HG03045 (cell line): ENCODE data around the gene SOWAHB.
"Not testable (repeated sequence)": the region's sequence is repeated elsewhere in the genome, so short reads cannot be mapped to it uniquely, and the experiment has no call there.

Experiments used
- ATAC-seq: cut with Tn5 transposase; IDR thresholded peaks from one replicate; pipeline ENCODE4 v1.9.1; 2021; ENCODE audit warnings: mild to moderate bottlenecking, moderate library complexity; ENCODE audit not compliant: unreplicated experiment

SOWAHB gene

DNA sequence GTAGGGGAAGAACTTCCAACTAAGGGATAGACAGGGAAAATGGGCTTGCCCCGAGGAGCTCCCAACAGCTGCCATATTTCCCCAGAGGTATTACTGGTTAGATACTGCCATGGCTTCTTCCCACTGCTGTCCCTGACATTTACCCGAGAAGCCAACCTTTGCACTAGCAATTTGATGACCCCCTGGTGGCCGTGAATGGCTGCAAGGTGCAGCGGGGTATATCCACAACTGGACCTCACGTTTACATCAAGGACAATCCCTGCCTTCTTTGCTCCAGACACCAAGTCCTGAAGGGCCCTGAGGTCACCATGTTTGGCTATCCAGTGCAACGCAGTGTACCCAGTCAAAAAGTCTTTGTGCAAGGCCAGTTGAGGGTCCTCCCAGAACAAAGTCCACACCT lies 2.3 kb downstream of the SOWAHB start:
- no peak for ATAC-seq

DNA sequence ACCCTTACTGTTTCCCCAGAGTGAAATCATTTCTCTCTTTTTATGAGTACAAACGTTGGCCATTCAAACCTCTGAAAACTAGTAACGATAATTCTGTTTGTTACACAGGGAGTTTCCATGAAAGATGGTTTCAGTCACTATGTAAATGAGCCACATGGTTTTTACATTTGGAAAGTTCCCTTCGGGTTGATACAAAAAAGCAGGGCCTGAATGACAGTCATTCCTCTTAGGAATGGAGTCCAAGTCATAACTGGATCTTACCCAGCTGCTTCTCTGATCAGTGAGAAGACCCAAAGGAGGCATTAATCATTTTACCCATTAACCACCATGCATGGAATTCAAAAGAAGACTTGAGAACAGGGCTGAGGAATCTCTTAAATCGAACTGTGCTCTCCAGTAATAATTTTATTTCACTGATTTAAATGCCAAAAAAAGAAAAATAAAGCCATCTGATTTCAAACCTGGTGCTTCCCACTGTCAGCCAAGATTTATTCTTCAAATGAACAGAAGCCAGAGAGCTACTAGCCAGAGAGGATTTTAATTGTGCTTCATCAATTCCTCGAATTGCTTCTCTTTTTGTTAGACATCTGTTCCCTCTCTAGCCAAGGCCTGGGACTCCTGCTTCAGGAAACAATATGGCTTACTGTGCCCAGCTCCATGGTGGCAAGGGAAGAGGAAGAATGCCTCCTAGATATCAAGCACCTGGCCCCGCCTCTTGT lies 3.2 kb downstream of the SOWAHB start:
- no peak for ATAC-seq

DNA sequence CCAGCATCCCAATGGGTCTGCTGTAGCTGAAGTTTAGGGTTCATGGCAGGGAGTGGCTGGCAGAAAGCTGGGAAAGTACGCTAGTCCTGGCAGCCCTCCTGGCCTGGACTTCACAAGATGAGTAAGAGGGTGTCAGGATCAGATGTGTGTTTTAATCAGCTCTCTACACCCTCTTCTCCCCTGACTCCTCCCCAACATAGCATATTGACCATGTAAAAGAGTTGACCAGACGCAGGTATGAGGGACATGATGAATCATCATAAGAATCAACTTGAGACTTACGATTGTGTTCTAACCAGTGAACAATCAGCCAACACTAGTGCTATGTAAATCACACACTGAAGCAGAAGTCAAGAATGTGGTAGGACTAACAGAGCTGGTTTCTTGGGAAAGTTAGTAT lies 5.3 kb downstream of the SOWAHB start:
- no peak for ATAC-seq

DNA sequence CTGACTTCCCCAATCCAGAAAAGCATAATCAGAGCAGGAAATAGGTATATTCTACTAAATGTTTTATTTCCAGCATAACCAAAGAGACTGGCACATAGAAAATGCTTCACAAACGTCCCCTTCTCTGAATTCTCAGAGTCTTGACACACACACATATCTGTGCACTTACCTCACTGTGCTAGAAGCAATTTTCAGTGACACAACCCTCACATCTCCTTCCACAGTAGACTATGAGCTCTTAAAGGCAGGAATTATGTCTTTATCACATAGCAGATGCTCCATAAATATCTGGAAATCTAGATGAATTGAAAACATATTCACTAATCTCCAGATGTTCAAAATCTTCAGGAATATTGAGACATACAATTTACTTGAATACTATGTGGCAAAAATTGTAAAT lies 5.9 kb downstream of the SOWAHB start:
- no peak for ATAC-seq

DNA sequence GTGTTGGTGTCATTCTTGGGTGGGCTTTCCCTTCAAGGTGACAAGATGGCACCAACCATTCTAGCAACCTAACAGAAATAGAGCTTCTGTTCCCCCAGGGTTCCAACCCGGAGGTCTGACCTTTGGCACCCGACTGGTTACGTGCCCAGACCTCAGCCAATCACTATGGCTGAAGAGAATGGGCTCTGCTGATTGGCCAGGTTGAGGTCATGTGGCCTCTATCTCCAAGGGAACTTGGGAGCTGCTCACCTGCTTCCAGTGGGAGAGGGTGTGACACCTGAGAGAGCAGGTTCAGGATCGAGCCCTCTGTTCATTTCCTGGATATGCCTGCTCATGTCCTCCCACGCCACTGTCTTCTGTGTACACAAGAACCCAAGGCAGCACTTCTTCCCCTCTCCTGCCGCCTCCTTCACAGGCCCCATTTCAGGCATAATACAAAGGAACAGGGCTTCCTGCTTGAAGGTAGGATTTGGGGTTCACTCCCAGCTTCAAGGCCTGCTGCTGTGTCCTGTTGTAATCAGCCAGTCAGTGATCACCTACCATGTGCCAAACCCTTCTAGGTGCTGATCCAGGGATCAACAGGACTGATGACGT lies 11.0 kb downstream of the SOWAHB start:
- ATAC-seq, result no peak

DNA sequence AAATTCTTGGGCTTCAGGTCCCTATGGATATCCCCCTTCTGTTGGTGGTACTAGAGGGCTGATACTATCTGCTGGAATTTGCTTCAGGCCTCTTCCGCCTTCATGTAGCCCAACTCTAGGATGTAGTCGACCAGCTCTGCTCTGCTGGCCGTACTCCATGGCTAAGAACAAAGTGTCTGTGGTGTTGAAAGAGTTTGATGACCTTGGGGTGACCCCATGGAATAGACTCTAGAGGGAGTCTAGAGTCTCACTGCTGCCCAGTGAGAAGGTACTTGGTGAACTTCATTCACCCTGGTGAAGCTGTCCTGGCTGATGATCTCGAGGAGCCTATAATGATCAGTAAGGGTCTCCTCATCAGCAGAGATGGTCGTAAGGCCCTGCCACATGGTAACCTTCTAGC lies 11.7 kb downstream of the SOWAHB start:
- ATAC-seq, result no peak

DNA sequence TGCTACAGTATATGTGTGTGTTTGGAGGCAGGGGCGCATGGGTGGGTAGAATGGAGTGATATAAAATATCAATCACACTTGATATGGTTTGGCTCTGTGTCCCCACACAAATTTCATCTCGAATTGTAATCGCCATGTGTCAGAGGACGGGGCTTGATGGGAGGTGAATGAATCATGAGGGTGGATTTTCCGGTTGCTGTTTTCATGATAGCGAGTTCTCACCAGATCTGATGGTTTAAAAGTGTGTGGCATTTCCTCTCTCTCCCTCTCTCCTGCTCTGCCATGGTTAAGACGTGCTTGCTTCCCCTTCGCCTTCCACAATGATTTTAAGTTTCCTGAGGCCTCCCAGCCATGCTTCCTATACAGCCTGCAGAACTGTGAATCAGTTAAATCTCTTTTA lies 14.8 kb downstream of the SOWAHB start:
- ATAC-seq, result no peak

DNA sequence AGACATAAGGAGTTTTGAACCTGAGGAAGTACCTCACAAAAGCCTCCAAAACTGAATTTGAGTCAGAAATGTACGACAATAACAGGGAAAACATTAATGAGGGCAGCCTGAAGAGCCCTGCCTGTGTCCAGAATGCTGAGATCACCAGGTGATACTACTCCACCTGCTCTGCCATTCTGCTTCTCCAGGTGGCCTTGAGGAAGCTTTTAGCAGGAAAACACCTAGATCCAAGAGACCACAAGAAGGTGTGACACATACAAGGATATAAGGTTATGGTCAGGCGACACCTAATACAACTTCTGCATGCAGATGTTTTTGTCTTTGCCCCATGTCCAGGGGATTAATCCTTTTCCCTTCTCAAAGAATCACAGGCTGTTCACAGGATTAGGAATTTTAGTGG lies 15.3 kb downstream of the SOWAHB start:
- no peak for ATAC-seq

DNA sequence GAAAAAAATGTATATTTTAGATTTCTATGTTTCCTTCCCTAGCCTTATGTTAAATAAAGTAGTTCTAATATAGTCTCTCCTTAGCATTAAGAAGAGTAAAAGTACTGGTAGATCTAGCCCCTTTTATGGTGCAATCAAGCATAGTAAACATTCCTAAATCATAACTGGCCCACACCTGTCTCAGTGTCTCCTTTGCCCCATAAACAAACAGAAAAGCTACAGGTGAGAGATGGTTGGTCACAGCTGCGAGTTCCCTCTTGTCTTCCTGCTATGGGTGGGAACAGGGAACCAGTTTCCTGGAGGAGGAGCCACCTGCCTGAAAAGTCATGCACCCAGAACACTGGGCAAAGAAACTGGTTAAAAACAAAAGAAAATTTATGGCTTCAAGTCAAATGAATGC lies 16.6 kb downstream of the SOWAHB start:
- ATAC-seq, result no peak

DNA sequence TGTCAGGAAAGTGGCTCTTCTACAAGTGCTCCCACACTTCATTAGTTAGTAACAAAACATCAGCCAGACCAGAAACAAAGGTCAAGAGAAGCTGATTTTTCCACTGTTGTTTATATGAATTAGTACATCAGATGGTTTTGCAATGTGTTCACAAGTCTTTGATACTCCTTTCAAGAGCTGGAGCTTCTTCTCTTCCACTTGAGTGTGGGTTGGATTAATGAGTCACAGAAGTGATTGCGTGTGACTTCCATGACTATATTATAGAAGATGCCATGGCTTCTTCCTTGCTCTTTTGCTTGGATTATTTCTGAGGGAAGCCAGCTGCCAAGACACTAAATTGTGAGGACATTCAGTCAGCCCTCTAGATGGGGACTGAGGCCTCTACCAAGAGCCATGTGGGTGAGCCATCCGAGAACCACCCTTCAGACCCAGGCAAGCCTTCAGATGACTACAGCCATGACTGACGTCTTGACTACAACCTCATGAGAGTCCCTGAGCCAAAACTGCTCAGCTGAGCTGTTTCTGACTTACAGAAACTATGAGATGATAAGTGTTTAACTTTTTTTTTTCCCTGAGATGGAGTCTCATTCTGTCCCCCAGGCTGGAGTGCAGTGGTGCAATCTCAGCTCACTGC lies 18.1 kb downstream of the SOWAHB start:
- no peak for ATAC-seq

DNA sequence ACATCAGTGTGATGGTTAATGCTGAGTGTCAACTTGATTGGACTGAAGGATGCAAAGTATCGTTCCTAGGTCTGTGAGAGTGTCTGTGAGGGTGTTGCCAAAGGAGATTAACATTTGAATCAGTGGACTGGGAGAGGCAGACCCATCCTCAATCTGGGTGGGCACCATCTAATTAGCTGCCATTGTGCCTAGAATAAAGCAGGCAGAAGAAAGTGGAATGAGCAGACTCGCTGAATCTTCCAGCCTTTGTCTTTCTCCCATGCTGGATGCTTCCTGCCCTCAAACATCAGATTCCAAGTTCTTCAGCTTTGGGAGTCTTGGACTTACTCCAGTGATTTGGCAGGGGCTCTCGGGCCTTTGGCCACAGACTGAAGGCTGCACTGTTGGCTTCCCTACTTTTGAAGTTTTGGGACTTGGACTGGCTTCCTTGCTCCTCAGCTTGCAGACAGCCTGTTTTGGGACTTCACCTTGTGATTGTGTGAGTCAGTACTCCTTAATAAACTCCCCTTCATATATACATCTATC lies 19.2 kb downstream of the SOWAHB start:
- ATAC-seq, result not testable (repeated sequence)

DNA sequence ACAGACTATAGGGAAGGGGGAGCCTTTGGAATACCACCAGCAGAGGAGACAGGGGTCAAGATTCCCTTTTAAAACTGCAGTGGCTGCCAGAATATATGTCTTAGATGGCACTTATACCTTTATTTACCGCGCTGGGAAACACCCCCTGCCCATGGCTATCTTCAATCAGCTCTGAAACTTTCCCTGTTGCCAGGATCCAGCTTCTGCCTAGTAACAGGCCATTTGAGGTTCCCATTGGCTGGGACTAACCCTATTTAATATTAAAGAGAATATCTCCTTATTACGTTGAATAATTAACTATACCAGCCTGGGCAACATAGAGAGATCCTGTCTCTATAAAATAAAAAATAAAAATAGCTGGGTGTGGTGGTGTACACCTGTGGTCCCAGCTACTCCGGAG lies 23.8 kb downstream of the SOWAHB start:
- no peak for ATAC-seq

DNA sequence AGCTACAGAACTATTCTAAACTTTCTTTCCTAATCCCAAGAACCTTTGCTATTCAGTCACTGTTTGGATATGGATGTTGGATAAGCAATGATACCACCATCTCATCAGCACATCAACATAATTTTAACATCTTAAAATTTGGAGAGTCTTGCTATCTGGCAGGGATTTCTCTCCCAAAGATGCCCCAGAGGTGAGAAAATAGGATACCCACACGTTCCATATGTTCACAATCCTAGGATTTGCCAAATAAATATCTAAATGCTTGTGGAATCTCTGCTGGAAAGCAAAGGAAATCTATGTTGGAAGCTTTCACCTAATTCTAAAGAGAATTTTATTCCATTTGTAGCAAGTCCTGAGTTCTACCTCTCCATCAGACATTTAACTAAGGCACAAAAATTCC lies 24.4 kb downstream of the SOWAHB start:
- ATAC-seq, result no peak

DNA sequence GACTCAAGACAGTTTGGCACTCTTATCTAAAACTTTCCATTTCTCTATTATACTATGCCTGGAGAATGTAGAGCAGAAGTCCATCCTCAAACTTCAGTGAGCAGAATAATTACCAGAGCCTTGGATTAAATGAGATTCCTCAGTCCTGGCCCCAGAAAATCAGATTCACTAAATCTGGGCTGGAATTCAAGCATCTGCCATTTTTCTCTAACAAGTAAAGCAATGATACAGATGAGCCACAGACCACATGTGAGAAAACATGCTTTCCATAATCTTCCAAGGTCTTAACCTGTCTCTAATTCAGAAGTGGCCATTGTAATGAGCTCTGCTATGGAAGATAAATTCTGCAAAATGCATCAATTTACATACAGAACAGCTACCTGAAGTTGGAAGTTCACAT lies 25.4 kb downstream of the SOWAHB start:
- no peak for ATAC-seq

DNA sequence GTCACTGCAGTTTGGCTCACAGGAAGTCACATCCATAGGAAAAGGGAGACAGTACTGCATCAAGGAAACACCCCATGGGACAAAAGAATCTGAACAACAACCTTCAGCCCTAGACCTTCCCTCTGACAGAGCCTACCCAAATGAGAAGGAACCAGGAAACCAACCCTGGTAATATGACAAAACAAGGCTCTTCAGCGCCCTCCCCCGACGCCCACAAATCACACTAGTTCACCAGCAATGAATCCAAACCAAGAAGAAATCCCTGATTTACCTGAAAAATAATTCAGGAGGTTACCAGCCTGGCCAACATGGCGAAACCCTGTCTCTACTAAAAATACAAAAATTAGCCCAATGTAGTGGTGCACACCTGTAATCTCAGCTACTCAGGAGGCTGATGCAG lies 29.2 kb downstream of the SOWAHB start:
- not testable (repeated sequence) for ATAC-seq

DNA sequence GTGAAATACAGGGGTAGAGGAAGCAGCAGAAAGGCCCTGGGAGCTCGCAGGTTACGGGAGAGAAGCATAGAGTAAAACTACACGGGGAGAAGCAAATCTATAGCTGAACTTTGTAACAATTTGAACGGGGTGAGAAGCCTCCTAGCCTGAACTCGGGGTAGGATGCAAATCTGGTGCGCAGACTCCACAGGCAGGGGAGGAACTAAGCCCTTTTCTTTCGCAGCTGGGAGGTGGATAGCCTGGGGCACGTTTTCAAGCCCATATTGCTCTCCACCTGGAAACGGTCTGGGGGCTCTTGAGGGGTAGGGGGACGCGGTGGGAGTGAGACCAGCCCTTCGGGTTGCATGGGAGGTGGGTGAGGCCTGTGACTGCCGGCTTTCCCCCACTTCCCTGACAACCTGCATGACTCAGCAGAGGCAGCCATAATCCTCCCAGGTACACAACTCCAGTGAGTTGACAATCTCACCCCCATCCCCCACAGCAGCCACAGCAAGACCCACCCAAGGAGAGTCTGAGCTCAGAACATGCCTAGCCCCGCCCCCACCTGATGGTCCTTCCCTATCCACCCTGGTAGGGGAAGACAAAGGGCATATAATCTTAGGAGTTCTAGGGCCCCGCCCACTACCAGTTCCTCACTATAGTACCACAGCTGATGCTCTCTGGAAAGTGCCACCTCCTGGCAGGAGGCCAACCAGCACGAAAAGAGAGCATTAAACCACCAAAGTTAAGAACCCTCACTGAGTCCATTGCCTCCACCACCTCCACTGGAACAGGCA lies 29.9 kb downstream of the SOWAHB start:
- ATAC-seq, result no peak

DNA sequence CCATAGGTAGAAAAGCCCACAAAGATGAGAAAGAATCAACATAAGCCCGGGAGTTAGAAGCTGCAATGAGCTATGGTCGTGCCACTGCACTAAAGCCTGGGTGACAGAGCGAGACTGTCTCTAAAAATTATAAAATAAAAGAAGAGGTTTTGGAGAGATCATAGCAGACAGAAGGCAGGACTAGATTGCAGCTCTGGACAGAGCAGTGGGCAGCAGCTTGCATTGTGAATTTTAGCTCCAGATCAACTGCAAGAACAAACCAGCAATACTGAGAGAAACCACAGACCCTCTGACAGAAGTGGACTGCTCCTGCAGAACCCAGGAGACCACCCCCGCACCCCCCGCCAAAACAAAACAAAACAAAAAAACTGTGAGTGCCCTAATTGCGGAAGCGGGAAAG lies 30.6 kb downstream of the SOWAHB start:
- no peak for ATAC-seq

DNA sequence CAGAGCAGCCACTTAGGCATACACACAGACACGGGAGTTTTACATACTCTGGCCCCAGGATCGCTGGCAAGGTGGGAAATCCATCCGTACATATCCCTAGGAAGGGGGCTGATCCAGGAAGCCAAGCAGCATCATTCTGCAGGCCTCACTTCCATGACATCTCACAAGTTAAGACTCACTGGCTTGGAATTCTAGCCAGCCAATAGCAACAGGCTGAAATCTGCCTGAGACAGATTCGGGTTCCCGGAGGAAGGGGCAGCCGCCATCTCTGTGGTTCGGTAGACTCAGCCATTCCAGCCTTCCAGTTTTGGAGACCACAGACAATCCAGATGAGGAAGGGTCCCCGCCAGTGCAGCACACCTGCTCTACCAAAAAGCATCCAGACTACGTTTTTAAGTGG lies 31.3 kb downstream of the SOWAHB start:
- no peak for ATAC-seq

DNA sequence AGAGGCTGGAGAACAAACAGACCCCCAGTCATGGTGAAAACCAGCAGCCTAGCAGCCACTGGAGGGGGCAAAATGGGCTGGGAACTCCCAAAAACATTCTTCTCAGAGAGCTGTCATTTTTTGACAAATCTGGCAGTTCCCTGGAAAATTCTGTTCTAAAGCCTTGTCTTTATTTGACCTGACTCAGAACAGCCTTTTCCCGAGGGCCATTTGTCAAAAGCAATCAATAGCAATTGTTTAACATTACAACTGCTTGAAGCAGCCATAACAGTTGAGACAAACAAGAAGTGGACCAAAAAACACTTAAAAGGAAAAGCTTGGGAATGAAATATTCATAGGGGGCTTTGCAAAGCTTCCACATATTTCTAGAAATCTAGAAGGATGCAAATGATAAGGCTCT lies 39.6 kb downstream of the SOWAHB start:
- no peak for ATAC-seq

DNA sequence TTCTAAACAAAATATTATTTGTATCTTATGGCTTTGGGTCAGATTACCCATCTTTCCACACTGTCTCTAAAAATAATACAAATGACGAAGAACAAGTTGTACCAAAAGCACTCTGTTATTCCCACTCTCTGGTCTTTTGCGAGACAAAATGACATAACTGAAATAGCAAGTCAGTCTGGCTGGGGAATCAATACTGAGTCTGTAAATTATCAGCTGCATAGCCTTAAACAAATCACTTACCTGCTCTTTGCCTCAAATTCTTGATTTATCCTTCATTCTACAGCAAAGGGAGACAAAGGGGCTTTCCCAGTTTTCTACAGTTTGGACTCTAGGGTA lies 40.9 kb downstream of the SOWAHB start:
- no peak for ATAC-seq

DNA sequence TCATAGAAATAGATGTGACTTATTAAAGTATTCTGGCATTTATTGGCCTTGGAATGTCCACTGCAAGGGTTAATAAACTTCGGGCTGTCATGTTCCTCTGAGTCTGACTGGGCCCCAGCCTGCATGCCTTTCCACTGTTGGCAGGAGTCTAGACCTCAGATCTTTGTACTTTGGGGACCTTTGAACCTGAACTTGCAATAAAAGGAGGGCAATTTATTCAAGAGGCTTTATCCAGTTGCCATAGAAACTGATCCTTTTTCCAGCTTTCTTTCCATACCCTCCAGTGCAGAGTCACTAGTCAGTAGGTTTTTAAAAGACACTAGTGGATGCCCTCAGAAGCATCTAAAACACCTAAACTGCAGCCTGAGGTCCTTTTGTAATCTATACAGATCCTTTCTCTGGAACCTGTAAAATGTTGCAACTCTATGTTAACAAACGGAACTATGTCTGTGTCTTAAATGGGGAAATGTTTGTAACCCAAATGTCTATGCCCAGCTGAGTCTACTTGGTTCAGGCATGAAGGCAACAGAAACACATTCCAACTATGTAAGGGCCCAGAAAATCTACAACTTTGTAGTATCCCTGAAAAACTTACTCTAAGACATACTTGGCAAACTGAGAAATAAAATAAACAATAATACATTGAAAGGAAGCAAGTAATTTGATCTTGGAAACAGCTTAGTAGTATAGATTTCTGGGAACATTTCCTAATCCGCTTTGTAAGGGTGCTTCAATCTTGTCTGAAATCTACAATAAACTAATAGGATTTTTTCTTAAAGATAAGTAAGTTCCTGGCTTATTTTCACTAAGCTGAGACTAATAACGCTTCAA lies 41.5 kb downstream of the SOWAHB start:
- ATAC-seq, result no peak
